ENCODE measurements around the gene DMAP1. TPM values are rescaled to one million over a fixed set of nuclear protein-coding genes. Genes with fewer than 3 reads are reported as not detected.

Gene DMAP1
- total and polyA plus RNA-seq, 2 experiments from 2014 or later, result 32.6 to 40.0 TPM

DNA sequence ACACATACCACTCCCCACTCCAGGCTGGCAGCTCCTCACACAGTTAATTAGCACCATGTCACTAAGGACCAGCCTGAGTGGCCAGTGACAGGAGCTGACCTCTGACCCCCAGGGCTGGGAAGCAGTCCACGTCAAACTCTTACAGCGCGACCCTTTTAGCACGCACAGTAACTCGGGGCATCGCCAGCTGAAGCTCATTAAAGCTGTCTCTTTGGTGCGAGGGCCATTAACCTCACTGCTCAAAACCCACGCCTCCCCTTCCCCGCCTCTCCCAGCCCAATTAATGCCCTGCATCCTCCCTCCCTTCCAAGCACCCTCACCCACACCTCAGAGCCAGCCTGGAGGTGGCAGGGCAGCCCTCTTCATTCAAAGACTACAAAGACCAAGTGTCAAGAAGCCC, 31.7 kb downstream of the DMAP1 start (continued):
- TF ChIP-seq REST (IDR thresholded peaks at IDR 0.05; ENCODE audit: unreplicated experiment) (no peak), ZNF331 (CRISPR knock-in tag; IDR thresholded peaks at IDR 0.05; ENCODE audit: low read depth) (no peak), JUNB (IDR thresholded peaks at IDR 0.05; ENCODE audit: unreplicated experiment) (no peak), POLR2AphosphoS5 (IDR thresholded peaks at IDR 0.05; ENCODE audit: low read depth) (no peak), CTCF (conservative IDR thresholded peaks at IDR 0.05; ENCODE audit: low read depth in 2 of 2) (no peak), ZNF114 (CRISPR knock-in tag; IDR thresholded peaks at IDR 0.05) (no peak)

GRCh38 chr1:44246806-44247205, 33.5 kb downstream of the DMAP1 start:
- Mint-ChIP-seq H3K36me3 (ENCODE audit: low read depth) (peaks cover 3% of the 10 kb centered on the region; the same call in 1 of the 3 replicates), H3K4me1 (peaks cover 15% of the 10 kb centered on the region), H3K27ac (no peak overlapping the region), H3K4me3 (no peak overlapping the region), H3K9me3 (no peaks in the 10 kb centered on the region), H3K27me3 (ENCODE audit: insufficient read depth, low read depth, poor library complexity) (peaks cover 12% of the 10 kb centered on the region)
- Histone ChIP-seq H3K36me3 (ENCODE audit: insufficient read depth) (no peaks in the 10 kb centered on the region), H3F3A (replicated peaks; ENCODE audit: low read depth) (no peaks in the 10 kb centered on the region), H3K79me2 (replicated peaks; ENCODE audit: insufficient read depth) (no peaks in the 10 kb centered on the region), H3K4me3 (no peak overlapping the region), H3K4me2 (no peak overlapping the region), H3K9me2 (ENCODE audit: insufficient read depth) (no peaks in the 10 kb centered on the region), H3K27me3 (ENCODE audit: insufficient read depth) (no peaks in the 10 kb centered on the region), H2AFZ (no peak overlapping the region), H3K27ac (ENCODE audit: low read depth) (no peak overlapping the region), H3K4me1 (ENCODE audit: insufficient read depth) (no peaks in the 10 kb centered on the region; the same call in 1 of the 2 replicates), H4K20me1 (replicated peaks; ENCODE audit: insufficient read depth) (peaks cover 3% of the 10 kb centered on the region; the same call in 1 of the 2 replicates)
- ATAC-seq (no peak), DNase-seq (ENCODE audit: low spot score) (no peak)
- TF ChIP-seq ZNF114 (CRISPR knock-in tag; IDR thresholded peaks at IDR 0.05), result no peak
- no peak for TF ChIP-seq STAT1 (IDR thresholded peaks at IDR 0.05; ENCODE audit: unreplicated experiment)
- no peak for TF ChIP-seq EZH2phosphoT487 (IDR thresholded peaks at IDR 0.05; ENCODE audit: unreplicated experiment)
- no peak for TF ChIP-seq CTCF (conservative IDR thresholded peaks at IDR 0.05; ENCODE audit: low read depth in 2 of 2)
- TF ChIP-seq ZNF331 (CRISPR knock-in tag; IDR thresholded peaks at IDR 0.05; ENCODE audit: low read depth), result no peak
- TF ChIP-seq REST (IDR thresholded peaks at IDR 0.05; ENCODE audit: unreplicated experiment), result no peak
- TF ChIP-seq NANOG (IDR thresholded peaks at IDR 0.05; ENCODE audit: borderline replicate concordance), result no peak
- TF ChIP-seq POLR2AphosphoS5 (IDR thresholded peaks at IDR 0.05; ENCODE audit: low read depth), result no peak
- no peak for TF ChIP-seq JUNB (IDR thresholded peaks at IDR 0.05; ENCODE audit: unreplicated experiment)
- TF ChIP-seq, protein P1, sequence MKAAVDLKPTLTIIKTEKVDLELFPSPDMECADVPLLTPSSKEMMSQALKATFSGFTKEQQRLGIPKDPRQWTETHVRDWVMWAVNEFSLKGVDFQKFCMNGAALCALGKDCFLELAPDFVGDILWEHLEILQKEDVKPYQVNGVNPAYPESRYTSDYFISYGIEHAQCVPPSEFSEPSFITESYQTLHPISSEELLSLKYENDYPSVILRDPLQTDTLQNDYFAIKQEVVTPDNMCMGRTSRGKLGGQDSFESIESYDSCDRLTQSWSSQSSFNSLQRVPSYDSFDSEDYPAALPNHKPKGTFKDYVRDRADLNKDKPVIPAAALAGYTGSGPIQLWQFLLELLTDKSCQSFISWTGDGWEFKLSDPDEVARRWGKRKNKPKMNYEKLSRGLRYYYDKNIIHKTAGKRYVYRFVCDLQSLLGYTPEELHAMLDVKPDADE (IDR thresholded peaks at IDR 0.05), result no peak

All from GM23338 (cell line).